Stimulated activated CD8-positive, alpha-beta memory T cell treated with anti-CD3 and anti-CD28 coated beads, Interleukin-7, amount 100 ng/mL, for 1 hour (primary cell): ENCODE data around the gene PTPRQ.
"Not testable (repeated sequence)": the region's sequence is repeated elsewhere in the genome, so short reads cannot be mapped to it uniquely, and the experiment has no call there.

Source experiments
- DNase-seq, 2 donors: peaks; one replicate each; pipeline ENCODE4 v3.0.0-alpha.2; 2020; ENCODE audit warnings: low read depth in 2 of 2

PTPRQ gene

DNA sequence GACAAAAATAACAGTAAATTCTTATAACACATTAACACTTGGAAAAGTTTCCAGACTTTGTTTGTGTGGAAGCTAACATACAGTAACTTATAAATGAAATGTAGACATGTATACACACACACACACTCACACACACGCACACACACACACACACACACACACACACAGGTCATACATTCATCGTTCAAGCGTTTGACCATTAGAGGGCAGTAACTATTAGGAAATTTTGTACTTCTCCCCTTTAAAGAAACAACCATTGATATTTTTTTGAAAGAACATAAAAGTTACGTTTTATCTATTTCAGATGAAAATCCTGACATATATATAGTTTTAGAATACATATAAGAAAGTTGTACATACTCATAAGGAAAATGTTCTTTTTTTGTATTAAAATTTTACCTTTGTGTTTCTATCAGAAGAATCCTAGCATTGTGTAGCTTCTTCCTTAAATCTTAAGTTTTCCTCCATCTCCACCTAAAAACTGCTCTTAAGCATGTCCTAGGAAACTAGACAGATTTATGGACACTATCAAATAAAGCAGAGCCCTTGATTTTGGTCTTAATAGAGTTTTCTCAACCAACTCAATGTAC is 29.0 kb downstream of the PTPRQ start:
- no peak for DNase-seq

DNA sequence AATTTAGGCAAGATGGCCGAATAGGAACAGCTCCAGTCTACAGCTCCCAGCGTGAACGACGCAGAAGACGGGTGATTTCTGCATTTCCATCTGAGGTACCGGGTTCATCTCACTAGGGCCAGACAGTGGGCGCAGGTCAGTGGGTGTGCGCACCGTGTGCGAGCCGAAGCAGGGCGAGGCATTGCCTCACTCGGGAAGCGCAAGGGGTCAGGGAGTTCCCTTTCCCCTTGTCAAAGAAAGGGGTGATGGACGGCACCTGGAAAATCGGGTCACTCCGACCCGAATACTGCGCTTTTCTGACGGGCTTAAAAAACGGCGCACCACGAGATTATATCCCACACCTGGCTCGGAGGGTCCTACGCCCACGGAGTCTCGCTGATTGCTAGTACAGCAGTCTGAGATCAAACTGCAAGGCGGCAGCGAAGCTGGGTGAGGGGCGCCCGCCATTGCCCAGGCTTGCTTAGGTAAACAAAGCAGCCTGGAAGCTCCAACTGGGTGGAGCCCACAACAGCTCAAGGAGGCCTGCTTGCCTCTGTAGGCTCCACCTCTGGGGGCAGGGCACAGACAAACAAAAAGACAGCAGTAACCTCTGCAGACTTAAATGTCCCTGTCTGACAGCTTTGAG is 33.6 kb downstream of the PTPRQ start:
- not testable (repeated sequence) for DNase-seq

GRCh38 chr12:80484746-80485145 is 40.7 kb downstream of the PTPRQ start:
- DNase-seq, result no peak

GRCh38 chr12:80485222-80485987 is 41.4 kb downstream of the PTPRQ start:
- DNase-seq, result no peak

DNA sequence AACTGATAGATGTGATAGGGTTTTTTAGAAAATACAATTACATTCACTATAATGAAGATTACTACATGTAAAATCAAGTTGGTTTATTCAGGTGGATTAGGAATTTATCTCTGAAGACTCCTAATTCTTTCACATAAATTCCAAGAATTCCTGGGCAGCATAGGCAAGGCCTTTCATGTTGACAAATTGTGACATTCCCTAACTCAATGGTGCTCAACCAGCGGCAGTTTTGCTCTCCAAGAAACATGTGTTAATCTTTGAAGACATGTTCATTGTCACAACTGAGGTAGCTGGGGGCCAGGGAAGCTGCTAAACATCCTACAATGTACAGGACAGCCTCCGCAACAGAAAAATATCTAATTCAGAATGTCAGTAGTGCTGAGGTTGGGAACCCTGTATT is 46.3 kb downstream of the PTPRQ start:
- DNase-seq, result no peak

GRCh38 chr12:80491166-80491565 is 47.1 kb downstream of the PTPRQ start:
- no peak for DNase-seq

GRCh38 chr12:80493466-80493865 is 49.4 kb downstream of the PTPRQ start:
- DNase-seq, result no peak

- no peak for DNase-seq
These were observed 50.8 kb downstream of the PTPRQ start for GRCh38 chr12:80494836-80495235.

DNA sequence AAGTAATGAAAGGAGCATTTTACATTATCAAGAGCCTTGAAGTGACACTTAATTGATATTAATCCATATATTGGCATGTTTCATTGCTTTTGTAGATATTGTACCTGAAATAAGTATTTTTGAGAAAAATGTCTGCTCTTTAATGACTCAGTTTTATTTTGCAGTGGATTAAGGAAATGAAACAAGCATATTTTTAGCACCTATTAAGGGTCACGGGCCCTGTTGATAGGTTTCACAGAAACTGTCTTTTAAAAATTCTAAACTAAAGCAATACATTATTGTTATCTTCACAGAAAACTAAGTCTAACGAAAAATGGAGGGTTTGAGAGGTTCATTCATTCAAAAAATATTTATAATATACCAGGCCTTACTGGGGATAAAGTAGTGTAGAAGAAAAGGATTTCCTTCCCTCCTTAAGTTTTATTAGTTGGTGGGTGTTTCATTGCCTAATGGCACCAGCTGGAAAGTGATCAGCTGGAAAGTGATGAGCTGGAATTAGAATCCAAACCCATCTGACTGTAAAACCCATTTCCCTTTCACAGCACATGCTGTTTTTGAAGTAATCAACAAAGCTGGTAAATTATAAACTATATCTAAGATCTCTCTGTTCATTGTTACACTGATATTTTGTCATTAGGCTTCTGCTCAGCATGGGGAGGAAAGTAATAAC is 54.2 kb downstream of the PTPRQ start:
- DNase-seq, result no peak

DNA sequence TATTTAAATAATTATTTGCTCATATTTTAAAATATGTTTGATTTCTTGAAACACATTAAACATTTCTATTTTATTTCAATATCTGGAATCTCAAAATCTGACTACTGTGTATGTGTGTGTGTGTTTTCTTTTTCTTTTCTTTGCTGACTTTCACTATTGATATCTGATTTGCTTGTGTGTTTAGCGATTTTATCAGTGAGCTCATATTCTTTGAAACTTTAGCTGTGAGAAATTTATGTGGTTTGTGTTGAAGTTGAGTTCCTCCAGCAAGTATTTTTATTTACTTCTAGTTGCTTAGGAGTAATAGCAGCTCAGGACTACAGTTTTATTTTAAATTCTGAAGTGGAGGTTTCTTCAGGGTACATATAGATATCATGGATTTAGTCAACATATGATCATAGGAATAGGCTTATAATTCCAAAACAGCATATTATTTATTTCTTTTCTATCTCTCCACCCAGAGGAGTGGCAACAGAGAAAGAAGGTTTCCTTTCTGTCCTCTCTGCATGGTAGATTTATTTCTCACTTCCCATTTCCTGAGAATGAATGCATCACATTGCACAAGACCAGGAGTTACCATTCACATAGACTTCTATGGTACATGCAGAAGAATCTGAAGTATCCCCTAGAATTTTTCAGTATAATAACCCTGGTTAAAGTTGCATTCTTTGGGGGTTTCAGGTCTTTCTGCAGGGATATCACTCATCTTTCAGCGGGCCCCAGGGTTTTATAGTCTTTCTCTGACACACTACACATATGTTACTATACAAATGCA is 60.5 kb downstream of the PTPRQ start:
- DNase-seq, result no peak

GRCh38 chr12:80509781-80510556 is 65.9 kb downstream of the PTPRQ start:
- DNase-seq, result no peak

- DNase-seq, result no peak
These were observed 68.7 kb downstream of the PTPRQ start for GRCh38 chr12:80512781-80513180.

- DNase-seq, result no peak
These were observed 69.2 kb downstream of the PTPRQ start for GRCh38 chr12:80513211-80513610.

DNA sequence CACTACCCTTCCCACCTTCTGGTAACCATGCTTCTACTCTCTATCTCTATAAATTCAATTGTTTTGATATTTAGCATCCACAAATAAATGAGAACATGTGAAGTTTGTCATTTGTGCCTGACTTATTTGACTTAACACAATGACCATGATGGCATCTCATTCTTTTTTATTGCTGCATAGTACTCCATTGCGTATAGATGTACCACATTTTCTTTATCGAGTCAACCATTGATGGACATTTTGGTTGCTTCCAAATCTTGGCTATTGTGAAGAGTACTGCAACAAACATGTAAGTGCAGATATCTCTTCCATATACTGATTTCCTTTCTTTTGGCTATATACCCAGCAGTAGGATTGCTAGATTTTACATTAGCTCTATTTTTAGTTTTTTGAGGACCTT is 73.6 kb downstream of the PTPRQ start:
- DNase-seq, result no peak

DNA sequence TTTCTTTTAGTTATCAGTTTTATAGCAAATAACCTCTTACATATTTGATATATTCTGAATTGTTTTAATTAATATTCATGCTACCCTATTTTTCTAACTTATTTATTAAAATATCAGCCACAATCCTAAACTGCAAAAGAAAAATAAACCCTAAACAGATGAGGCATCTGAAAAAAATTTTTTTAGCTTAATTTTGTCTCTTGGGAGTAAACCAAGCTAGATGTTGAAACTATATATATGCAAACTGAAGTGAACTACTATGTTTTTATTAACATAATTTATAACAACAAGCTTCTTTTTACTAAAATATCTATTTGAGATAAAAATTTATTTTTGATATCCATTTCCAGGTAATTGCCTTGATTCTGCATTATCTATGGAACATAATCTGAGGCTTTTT is 87.6 kb downstream of the PTPRQ start:
- no peak for DNase-seq

- DNase-seq, result no peak
These were observed 95.0 kb downstream of the PTPRQ start for GRCh38 chr12:80539029-80539428.

DNA sequence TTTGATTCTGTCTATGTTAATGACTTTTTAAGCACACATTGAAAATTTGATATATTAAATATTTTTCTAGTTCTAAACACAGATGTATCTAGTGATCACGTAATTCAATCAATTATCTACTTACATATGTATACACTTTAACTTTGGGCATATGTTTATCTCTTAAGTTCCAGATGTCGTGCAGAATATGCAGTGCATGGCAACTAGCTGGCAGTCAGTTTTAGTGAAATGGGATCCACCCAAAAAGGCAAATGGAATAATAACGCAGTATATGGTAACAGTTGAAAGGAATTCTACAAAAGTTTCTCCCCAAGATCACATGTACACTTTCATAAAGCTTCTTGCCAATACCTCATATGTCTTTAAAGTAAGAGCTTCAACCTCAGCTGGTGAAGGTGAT is 105.3 kb downstream of the PTPRQ start:
- DNase-seq, result no peak

- DNase-seq, result no peak
These were observed 107.9 kb downstream of the PTPRQ start for GRCh38 chr12:80551897-80552296.

DNA sequence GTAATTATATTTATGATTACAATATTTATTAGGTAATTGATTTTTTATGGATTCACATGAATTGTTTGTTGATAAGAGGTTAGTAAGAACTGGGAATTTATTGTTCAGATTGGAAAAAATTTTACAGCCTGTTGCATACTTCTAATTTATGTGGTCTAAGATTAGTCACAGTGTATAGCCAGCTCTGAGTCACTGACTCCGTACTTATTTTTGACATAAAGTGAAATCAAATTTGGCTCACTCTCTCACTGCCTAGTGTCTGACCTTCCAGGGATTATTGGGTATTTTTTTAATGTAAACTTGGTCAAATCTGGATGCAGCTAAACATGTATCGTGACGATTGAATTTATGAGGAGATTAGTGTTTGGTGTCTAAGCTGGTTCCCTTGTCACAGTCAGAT is 109.3 kb downstream of the PTPRQ start:
- no peak for DNase-seq

GRCh38 chr12:80556566-80556965 is 112.5 kb downstream of the PTPRQ start:
- DNase-seq, result no peak

- no peak for DNase-seq
These were observed 115.7 kb downstream of the PTPRQ start for GRCh38 chr12:80559766-80560165.
